ENCODE data around the gene IARS1. TPM values are rescaled to one million over a fixed set of nuclear protein-coding genes. Genes with fewer than 3 reads are reported as not detected.

The IARS1 gene
- polyA plus RNA-seq, 1 of the 3 experiments (the other 2 are of a cell fraction) = 30.4 TPM

Small RNA genes lying within 50 kb of the gene (small RNA-seq; reads per million reads assigned to genes)
- gene MIR3651 = 0 reads per million in 7 experiments
- gene SNORA84 = 0 to 3.2 (median 0.93) reads per million in 7 experiments

Other genes with a start within 250 kb of the IARS1 start
- gene SPTLC1, start 178.3 kb downstream of the IARS1 start, polyA plus RNA-seq (2012; rRNA removed) = 53.9 and 62.0 TPM in 2 replicates
- gene NOL8, start 31.7 kb upstream of the IARS1 start, polyA plus RNA-seq (2012; rRNA removed) = 9.6 and 13.2 TPM in 2 replicates
- gene CENPP, start 32.3 kb upstream of the IARS1 start, polyA plus RNA-seq (2012; rRNA removed) = 1.3 and 1.5 TPM in 2 replicates
- gene OGN, start 110.9 kb upstream of the IARS1 start, polyA plus RNA-seq (2012; rRNA removed) = 0.03 TPM in 2 replicates
- 0.03 TPM in 1 of 2 replicates, not detected in the other for gene OMD, start 130.8 kb upstream of the IARS1 start, polyA plus RNA-seq (2012; rRNA removed)
- gene ASPN, start 188.8 kb upstream of the IARS1 start, polyA plus RNA-seq (2012; rRNA removed) = 0.76 and 1.7 TPM in 2 replicates
- gene ECM2, start 242.3 kb upstream of the IARS1 start, polyA plus RNA-seq (2012; rRNA removed) = 0.16 and 0.20 TPM in 2 replicates

Data from SK-N-SH (cell line).